BE2C (cell line): Measurements from ENCODE around the gene SPATA46.

Experiments used
- DNase-seq: peaks from one replicate; pipeline ENCODE4 v3.0.0-alpha.2; 2020
- H3K27me3 ChIP-seq: fragments of 250-450 bp; sonication (Bioruptor Pico); 2 replicates; pipeline ENCODE4 v1.5.1; 2020; ENCODE audit warnings: mild to moderate bottlenecking
- H3K36me3 ChIP-seq: fragments of 250-450 bp; sonication (Bioruptor Pico); 2 replicates; pipeline ENCODE4 v1.5.1; 2020; ENCODE audit warnings: mild to moderate bottlenecking
- H3K4me1 ChIP-seq: fragments of 250-450 bp; sonication (Bioruptor Pico); 2 replicates; pipeline ENCODE4 v1.5.1; 2020
- H3K4me3 ChIP-seq: 2 replicates; pipeline ENCODE4 v1.5.1; 2011; ENCODE audit warnings: low read depth, low read length
- H3K9me3 ChIP-seq: fragments of 250-450 bp; sonication (Bioruptor Pico); 2 replicates; pipeline ENCODE4 v1.5.1; 2020
- CTCF ChIP-seq: IDR thresholded peaks from 2 replicates; pipeline ENCODE4 v1.5.1; 2012; ENCODE audit warnings: mild to moderate bottlenecking, low read depth, low read length

SPATA46 gene

GRCh38 chr1:162385702-162386101, 9.0 kb upstream of the SPATA46 start:
- no peak for DNase-seq
- Histone ChIP-seq H3K36me3 (no peaks in the 10 kb centered on the region), H3K27me3 (no peaks in the 10 kb centered on the region), H3K4me3 (no peak overlapping the region), H3K9me3 (no peaks in the 10 kb centered on the region; the same call in 1 of the 2 replicates), H3K4me1 (no peaks in the 10 kb centered on the region)
- TF ChIP-seq CTCF = no peak

GRCh38 chr1:162385280-162385623, 8.6 kb upstream of the SPATA46 start:
- H3K27me3 ChIP-seq = no peaks in the 10 kb centered on the region
- H3K9me3 ChIP-seq = no peaks in the 10 kb centered on the region; the same call in 1 of the 2 replicates
- TF ChIP-seq CTCF = no peak
- no peak for DNase-seq
- H3K36me3 ChIP-seq = no peaks in the 10 kb centered on the region
- no peaks in the 10 kb centered on the region for H3K4me1 ChIP-seq
- H3K4me3 ChIP-seq = no peak overlapping the region

GRCh38 chr1:162384601-162385279, 8.1 kb upstream of the SPATA46 start:
- no peaks in the 10 kb centered on the region for H3K36me3 ChIP-seq
- no peaks in the 10 kb centered on the region; the same call in 1 of the 2 replicates for H3K9me3 ChIP-seq
- DNase-seq = no peak
- no peak for TF ChIP-seq CTCF
- no peak overlapping the region for H3K4me3 ChIP-seq
- no peaks in the 10 kb centered on the region for H3K27me3 ChIP-seq
- no peaks in the 10 kb centered on the region for H3K4me1 ChIP-seq

GRCh38 chr1:162384116-162384515, 7.5 kb upstream of the SPATA46 start:
- Histone ChIP-seq H3K4me1 (no peaks in the 10 kb centered on the region), H3K4me3 (no peak overlapping the region), H3K36me3 (no peaks in the 10 kb centered on the region), H3K27me3 (no peaks in the 10 kb centered on the region), H3K9me3 (no peaks in the 10 kb centered on the region; the same call in 1 of the 2 replicates)
- TF ChIP-seq CTCF = no peak
- no peak for DNase-seq

- Histone ChIP-seq H3K4me1 (no peaks in the 10 kb centered on the region), H3K9me3 (no peaks in the 10 kb centered on the region; the same call in 1 of the 2 replicates), H3K36me3 (no peaks in the 10 kb centered on the region), H3K27me3 (no peaks in the 10 kb centered on the region), H3K4me3 (no peak overlapping the region)
- no peak for TF ChIP-seq CTCF
- DNase-seq = no peak
Measured at GRCh38 chr1:162383516-162383915, 6.9 kb upstream of the SPATA46 start.

GRCh38 chr1:162383091-162383490, 6.4 kb upstream of the SPATA46 start:
- H3K36me3 ChIP-seq = no peaks in the 10 kb centered on the region
- no peaks in the 10 kb centered on the region for H3K27me3 ChIP-seq
- H3K9me3 ChIP-seq = no peaks in the 10 kb centered on the region; the same call in 1 of the 2 replicates
- no peak for TF ChIP-seq CTCF
- H3K4me3 ChIP-seq = no peak overlapping the region
- no peak for DNase-seq
- no peaks in the 10 kb centered on the region for H3K4me1 ChIP-seq
